ENCODE measurements around the gene DDX41. TPM values are rescaled to one million over a fixed set of nuclear protein-coding genes. Genes with fewer than 3 reads are reported as not detected.

Gene DDX41
- polyA plus RNA-seq, 1 experiment, result 71.8 TPM

- POLR2A ChIA-PET, result interaction anchor here (0.6 to 2.9 kb wide), 14 partner anchors 8 to 659 kb away, joined by 3 to 46 read pairs (median 7); partner anchors contain the start of genes B4GALT7, DDX41, HNRNPAB and PDLIM7
- CTCF ChIA-PET, result interaction anchor here (0.6 to 3.9 kb wide), 5 partner anchors 10 to 62 kb away, joined by 3 to 22 read pairs (median 4); no protein-coding TSS in a partner anchor
- Histone ChIP-seq H3K27ac (ENCODE audit: low read depth, low read length) (peak overlapping the region; percentile 97), H3K4me3 (ENCODE audit: low read depth, low read length) (no peak overlapping the region; the same call in 1 of the 2 replicates), H3K27me3 (ENCODE audit: control insufficient read depth, insufficient read depth, low read length) (no peaks in the 10 kb centered on the region), H3K9me3 (ENCODE audit: control insufficient read depth, insufficient read depth, low read length) (no peaks in the 10 kb centered on the region)
- DNase-seq (ENCODE audit: low read depth, low spot score), result peak; percentile 59
- TF ChIP-seq CTCF (IDR thresholded peaks at IDR 0.05; ENCODE audit: low read depth, low read length), result no peak
These were observed 28.9 kb upstream of the DDX41 start for GRCh38 chr5:177545487-177546257.

- TF ChIP-seq CTCF (IDR thresholded peaks at IDR 0.05; ENCODE audit: low read depth, low read length), result no peak
- CTCF ChIA-PET, result interaction anchor here (3.9 kb wide), 1 partner anchor 42 kb away, joined by 22 read pairs; no protein-coding TSS in a partner anchor
These were observed 26.2 kb upstream of the DDX41 start for GRCh38 chr5:177542816-177543465.

GRCh38 chr5:177540438-177540837, 23.7 kb upstream of the DDX41 start:
- no peak for TF ChIP-seq CTCF (IDR thresholded peaks at IDR 0.05; ENCODE audit: low read depth, low read length)
- Histone ChIP-seq H3K9me3 (ENCODE audit: control insufficient read depth, insufficient read depth, low read length) (no peaks in the 10 kb centered on the region), H3K4me3 (ENCODE audit: low read depth, low read length) (no peak overlapping the region), H3K27me3 (ENCODE audit: control insufficient read depth, insufficient read depth, low read length) (no peaks in the 10 kb centered on the region), H3K27ac (ENCODE audit: low read depth, low read length) (no peak overlapping the region)
- POLR2A ChIA-PET, result interaction anchor here (1.2 kb wide), 1 partner anchor 52 kb away, joined by 3 read pairs; the partner anchor contains the start of gene TMED9
- no peak for DNase-seq (ENCODE audit: low read depth, low spot score)
- CTCF ChIA-PET, result no interaction called here

More at GRCh38 chr5:177542816-177543465, 26.2 kb upstream of the DDX41 start:
- no peak for DNase-seq (ENCODE audit: low read depth, low spot score)
- no peak overlapping the region for H3K27ac ChIP-seq (ENCODE audit: low read depth, low read length)
- H3K4me3 ChIP-seq (ENCODE audit: low read depth, low read length), result no peak overlapping the region
- no peaks in the 10 kb centered on the region for H3K27me3 ChIP-seq (ENCODE audit: control insufficient read depth, insufficient read depth, low read length)
- no peaks in the 10 kb centered on the region for H3K9me3 ChIP-seq (ENCODE audit: control insufficient read depth, insufficient read depth, low read length)
- POLR2A ChIA-PET, result no interaction called here

- Histone ChIP-seq H3K4me3 (ENCODE audit: low read depth, low read length) (no peak overlapping the region), H3K9me3 (ENCODE audit: control insufficient read depth, insufficient read depth, low read length) (no peaks in the 10 kb centered on the region), H3K27me3 (ENCODE audit: control insufficient read depth, insufficient read depth, low read length) (no peaks in the 10 kb centered on the region), H3K27ac (ENCODE audit: low read depth, low read length) (peak overlapping the region; percentile 58)
- CTCF ChIA-PET, result no interaction called here
- POLR2A ChIA-PET, result interaction anchor here (1.2 to 2.5 kb wide), 3 partner anchors 14 to 53 kb away, joined by 3 to 11 read pairs (median 5); partner anchors contain the start of genes FAM193B, PDLIM7 and TMED9
- no peak for TF ChIP-seq CTCF (IDR thresholded peaks at IDR 0.05; ENCODE audit: low read depth, low read length)
- no peak for DNase-seq (ENCODE audit: low read depth, low spot score)
These were observed 22.6 kb upstream of the DDX41 start for GRCh38 chr5:177539411-177539810.

Data from AG04450 (cell line).